K562 (cell line): ENCODE data around the gene SYTL2. TPM values are rescaled to one million over a fixed set of nuclear protein-coding genes. Genes with fewer than 3 reads are reported as not detected.

Experiments
- ATAC-seq: fragments of 200-7000 bp; cut with Tn5 transposase; 3 replicates; pipeline ENCODE4 v1.9.1; 2020; ENCODE audit warnings: moderate library complexity
- BruUV-seq: library from RNA; stranded (reverse); fragments of 400-500 nt; replicated peaks from 2 replicates; lab custom pipeline; 2021; lab: Mats Ljungman, UMichigan
- CTCF ChIA-PET: fragments of 300-600 bp; formaldehyde crosslinking; extraction: SDS; loops from one replicate; lab custom pipeline; 2021; ENCODE audit warnings: low intra/inter-chr PET ratio; lab: Yijun Ruan, JAX
- POLR2A ChIA-PET: fragments of 300-600, 350-650 bp; sonication (Branson Sonifier 250); formaldehyde crosslinking; extraction: SDS; loops from one replicate; lab custom pipeline; 2021; ENCODE audit warnings: antibody characterized with exemption, inconsistent platforms; lab: Yijun Ruan, JAX
- DNase-seq, 4 experiments: peaks; one replicate each; pipeline versions ENCODE4 v3.0.0 to v3.0.0-alpha.2; 2011 to 2018; ENCODE audit warnings: low spot score in 3 of 4, mixed read lengths in 3 of 4; ENCODE audit errors: extremely low read depth in 1 of 4
- FAIRE-seq: peaks from 2 replicates; lab custom pipeline; 2011; peaks lifted over from hg19 to GRCh38; lab: Jason Lieb, UNC
- H2AFZ ChIP-seq: 2 replicates; pipeline ENCODE4 v1.6.0; 2011; ENCODE audit warnings: low read depth, low read length, control low read depth, inconsistent platforms
- H3K27ac ChIP-seq: fragments of 200-600 bp; 3 replicates; pipeline ENCODE4 v1.8.0; 2011; ENCODE audit warnings: low read depth, mild to moderate bottlenecking, control low read depth, inconsistent platforms, low read length, moderate library complexity, mixed read lengths; ENCODE audit errors: extremely low read depth
- H3K27me3 ChIP-seq, 2 experiments: fragments of 300-600 bp in 1 of 2; 2 replicates in 1 of 2; 3 replicates in 1 of 2; pipeline versions ENCODE4 v1.6.0 to v1.8.0; 2011; ENCODE audit warnings: inconsistent platforms in 2 of 2, low read length in 2 of 2, mild to moderate bottlenecking in 1 of 2, mixed read lengths in 1 of 2, moderate library complexity in 1 of 2; ENCODE audit not compliant: control insufficient read depth in 2 of 2, insufficient read depth in 2 of 2
- H3K36me3 ChIP-seq: fragments of 300-600 bp; 3 replicates; pipeline ENCODE4 v1.8.0; 2011; ENCODE audit warnings: mild to moderate bottlenecking, low read length, inconsistent platforms; ENCODE audit not compliant: control insufficient read depth, insufficient read depth
- H3K4me1 ChIP-seq, 2 experiments: fragments of 200-600 bp in 1 of 2; replicated peaks in 1 of 2; 2 replicates in 1 of 2; 3 replicates in 1 of 2; pipeline versions ENCODE4 v1.5.1 to v1.8.0; 2011; ENCODE audit warnings: inconsistent platforms in 2 of 2, low read length in 2 of 2, mild to moderate bottlenecking in 1 of 2, mixed read lengths in 1 of 2, moderate library complexity in 1 of 2; ENCODE audit not compliant: control insufficient read depth in 2 of 2, insufficient read depth in 2 of 2
- H3K4me2 ChIP-seq: 2 replicates; pipeline ENCODE4 v1.6.1; 2011; ENCODE audit warnings: low read length, control low read depth, inconsistent platforms, mixed read lengths; ENCODE audit not compliant: insufficient read depth
- H3K4me3 ChIP-seq: fragments of 200-600 bp; sonication (generic), shearing (Covaris generic); 2 replicates; pipeline ENCODE4 v1.5.1; 2016; ENCODE audit warnings: control low read depth, inconsistent platforms
- H3K79me2 ChIP-seq: fragments of 200-600 bp; 3 replicates; pipeline ENCODE4 v1.8.0; 2011; ENCODE audit warnings: low read length, inconsistent platforms; ENCODE audit not compliant: control insufficient read depth, insufficient read depth
- H3K9ac ChIP-seq, 2 experiments: 2 replicates each; pipeline versions ENCODE4 v1.6.0 to v1.6.1; 2011; ENCODE audit warnings: low read depth in 2 of 2, low read length in 2 of 2, control low read depth in 1 of 2, inconsistent platforms in 1 of 2, mild to moderate bottlenecking in 1 of 2, mixed read lengths in 1 of 2; ENCODE audit not compliant: insufficient read depth in 1 of 2
- H3K9me1 ChIP-seq: one replicate; pipeline ENCODE4 v1.6.0; 2011; ENCODE audit warnings: inconsistent platforms, mild to moderate bottlenecking, low read length, moderate library complexity; ENCODE audit not compliant: control insufficient read depth, insufficient read depth
- H3K9me3 ChIP-seq: replicated peaks from 2 replicates; pipeline ENCODE4 v1.5.1; 2011; ENCODE audit warnings: low read depth, low read length, inconsistent platforms; ENCODE audit not compliant: control insufficient read depth, insufficient read depth
- H4K20me1 ChIP-seq: replicated peaks from 2 replicates; pipeline ENCODE4 v1.6.1; 2011; ENCODE audit warnings: low read length, inconsistent platforms, mixed read lengths; ENCODE audit not compliant: control insufficient read depth, insufficient read depth
- C11orf30 ChIP-seq: fragments of 450-650 bp; IDR thresholded peaks from 2 replicates; pipeline ENCODE4 v1.6.1; 2016; ENCODE audit warnings: low read depth, mild to moderate bottlenecking
- EHMT2 ChIP-seq: fragments of 450-650 bp; IDR thresholded peaks from 2 replicates; pipeline ENCODE4 v1.6.1; 2018; ENCODE audit warnings: antibody characterized with exemption
- ILK ChIP-seq: fragments of 450-650 bp; IDR thresholded peaks from 2 replicates; pipeline ENCODE4 v1.6.1; 2016; ENCODE audit warnings: missing genetic modification characterization, low read depth, mild to moderate bottlenecking, missing compliant biosample characterization, moderate library complexity, borderline replicate concordance
- KLF13 ChIP-seq: fragments of 450-650 bp; IDR thresholded peaks from 2 replicates; pipeline ENCODE4 v1.6.1; 2016; ENCODE audit warnings: missing genetic modification characterization, low read depth, mild to moderate bottlenecking, missing compliant biosample characterization, moderate library complexity, borderline replicate concordance
- MTA2 ChIP-seq: fragments of 450-650 bp; IDR thresholded peaks from 2 replicates; pipeline ENCODE4 v1.6.1; 2016; ENCODE audit warnings: low read depth
- SIN3A ChIP-seq, 2 experiments: fragments of 150-350 bp in 1 of 2; IDR thresholded peaks; 2 replicates each; pipeline ENCODE4 v1.6.1; 2011 to 2016; ENCODE audit warnings: borderline replicate concordance in 2 of 2, low read depth in 2 of 2, low read length in 2 of 2, mild to moderate bottlenecking in 2 of 2, moderate library complexity in 2 of 2; ENCODE audit not compliant: control insufficient read depth in 1 of 2
- ZBTB34 ChIP-seq: fragments of 250-450 bp; sonication (Bioruptor Pico); IDR thresholded peaks from 2 replicates; pipeline ENCODE4 v1.8.0; 2021; ENCODE audit warnings: mild to moderate bottlenecking, moderate library complexity
- ZNF143 ChIP-seq: sonication (generic); formaldehyde crosslinking; IDR thresholded peaks from 2 replicates; pipeline ENCODE4 v1.9.0; 2022; ENCODE audit warnings: mild to moderate bottlenecking, missing genetic modification reagents
- WGBS: fragments of 100-300 bp; shearing (Covaris generic); methylation state at CpG from one replicate; pipeline ENCODE4 v1.1.6; 2016; ENCODE audit warnings: low coverage, mixed read lengths; ENCODE audit not compliant: insufficient coverage; ENCODE audit errors: missing lambda C conversion rate; 5-methylcytosine and 5-hydroxymethylcytosine counted together
- in situ Hi-C: fragments of 300-500 bp; cut with MboI; formaldehyde crosslinking; loops from 4 replicates; pipeline ENCODE4 v1.15.0; 2018; ENCODE audit warnings: inconsistent platforms, mixed read lengths
- intact Hi-C: fragments of 100-400 bp; cut with micrococcal nuclease; formaldehyde crosslinking; loops from 2 replicates; pipeline ENCODE4 v1.14.2; 2022
- polyA plus RNA-seq, 8 experiments: library from polyadenylated mRNA; depleted of rRNA in 4 of 8; stranded (reverse) in 5 of 8; unstranded in 3 of 8; fragments of >200 nt; fragmentation: Nextera tagmentation in 2 of 8; fragmentation: Illumina TruSeq in 1 of 8; extraction: Ambion mirVana in 2 of 8; extraction: Trizol in 1 of 8; gene quantifications; 2 replicates each; pipeline versions ENCODE4 v1.2.1 to v1.2.3, GENCODE V29; 2011 to 2014; ENCODE audit warnings: inconsistent platforms in 1 of 8, missing spikeins in 1 of 8
- total RNA-seq, 7 experiments: library from RNA; depleted of rRNA in 6 of 7; stranded (reverse); fragments of >200 nt in 6 of 7; fragmentation: Illumina TruSeq in 2 of 7; extraction: Trizol in 2 of 7; gene quantifications; 2 replicates each; pipeline versions ENCODE4 v1.2.1 to v1.2.3, GENCODE V29; 2011 to 2021; ENCODE audit warnings: low replicate concordance in 1 of 7

SYTL2 gene
- total and polyA plus RNA-seq, 9 of the 15 experiments (the other 6 are each of a cell fraction or from before 2014, with no cell fraction given), result 0.05 to 0.57 (median 0.35) TPM

GRCh38 chr11:85857098-85857497 is 46.2 kb upstream of the SYTL2 start:
- Histone ChIP-seq H3K9ac (no peak overlapping the region), H3K4me2 (no peak overlapping the region), H3K9me1 (no peaks in the 10 kb centered on the region), H3K79me2 (no peaks in the 10 kb centered on the region), H3K36me3 (no peaks in the 10 kb centered on the region), H3K27ac (no peak overlapping the region), H3K9me3 (no peaks in the 10 kb centered on the region), H4K20me1 (no peaks in the 10 kb centered on the region), H3K4me1 (peaks cover 4 to 11% of the 10 kb centered on the region in 2 experiments; a peak in 2 of 5 replicates), H3K4me3 (no peak overlapping the region), H2AFZ (no peak overlapping the region), H3K27me3 (no peaks in the 10 kb centered on the region)
- no TSS peak for BruUV-seq
- intact Hi-C loops (loop anchor here (5.0 to 10.0 kb wide), 3 partner anchors 188 to 960 kb away; no protein-coding TSS in a partner anchor), in situ Hi-C loops (no loop called here)
- FAIRE-seq (no peak), ATAC-seq (no peak), DNase-seq (no peak)
- TF ChIP-seq KLF13 (tag) (no peak), SIN3A (IDR thresholded peaks at IDR 0.05; ENCODE audit: borderline replicate concordance in 2 of 2, control insufficient read depth in 1 of 2, low read depth in 2 of 2, low read length in 2 of 2) (no peak), MTA2 (no peak), ZNF143 (CRISPR knock-in tag) (no peak), ZBTB34 (CRISPR knock-in tag) (no peak), EHMT2 (no peak), ILK (tag) (no peak), C11orf30 (no peak)
- POLR2A ChIA-PET, result no interaction called here
- CTCF ChIA-PET, result no interaction called here
- WGBS, result 33% methylated on average over 8 of the region's 10 CpGs
